ENCODE data around the gene VOPP1. TPM values are rescaled to one million over a fixed set of nuclear protein-coding genes. Genes with fewer than 3 reads are reported as not detected.

VOPP1 gene
- total RNA-seq, 1 experiment from 2014 or later = 63.9 TPM

DNA sequence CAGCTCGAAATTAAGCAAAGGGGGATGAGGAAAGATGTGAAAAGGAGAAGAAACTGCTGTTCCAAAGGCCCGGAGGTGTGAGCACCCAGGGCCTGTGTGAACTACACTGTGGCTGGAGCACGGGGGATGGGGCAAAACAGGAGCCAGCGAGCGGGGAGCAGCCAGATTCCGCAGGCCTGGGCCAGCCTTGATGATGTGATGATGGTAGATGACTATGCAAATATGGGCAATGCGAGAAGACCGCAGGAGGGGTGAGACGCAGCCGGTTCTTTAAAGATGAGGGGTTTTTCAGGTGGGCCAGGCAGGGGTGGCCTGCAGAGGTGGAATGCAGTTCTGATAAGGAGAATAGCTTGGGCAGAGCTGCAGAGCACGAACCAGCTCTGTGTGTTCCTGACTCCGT is 145.6 kb downstream of the VOPP1 start:
- ChIA-PET CTCF (interaction anchor here (0.7 to 3.2 kb wide), 2 partner anchors 12 to 147 kb away, joined by 3 to 14 read pairs; no protein-coding TSS in a partner anchor), POLR2A (no interaction called here)
- peak; percentile 57 for DNase-seq (ENCODE audit: low spot score)
- ATAC-seq = peak; percentile 68
- TF ChIP-seq RORB (CRISPR knock-in tag; IDR thresholded peaks at IDR 0.05) = no peak
- no peak for TF ChIP-seq RELA (CRISPR knock-in tag; IDR thresholded peaks at IDR 0.05; ENCODE audit: borderline replicate concordance)
- TF ChIP-seq FOXJ3 (CRISPR knock-in tag; IDR thresholded peaks at IDR 0.05; ENCODE audit: borderline replicate concordance) = no peak
- TF ChIP-seq, protein P1, sequence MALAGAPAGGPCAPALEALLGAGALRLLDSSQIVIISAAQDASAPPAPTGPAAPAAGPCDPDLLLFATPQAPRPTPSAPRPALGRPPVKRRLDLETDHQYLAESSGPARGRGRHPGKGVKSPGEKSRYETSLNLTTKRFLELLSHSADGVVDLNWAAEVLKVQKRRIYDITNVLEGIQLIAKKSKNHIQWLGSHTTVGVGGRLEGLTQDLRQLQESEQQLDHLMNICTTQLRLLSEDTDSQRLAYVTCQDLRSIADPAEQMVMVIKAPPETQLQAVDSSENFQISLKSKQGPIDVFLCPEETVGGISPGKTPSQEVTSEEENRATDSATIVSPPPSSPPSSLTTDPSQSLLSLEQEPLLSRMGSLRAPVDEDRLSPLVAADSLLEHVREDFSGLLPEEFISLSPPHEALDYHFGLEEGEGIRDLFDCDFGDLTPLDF (CRISPR knock-in tag; IDR thresholded peaks at IDR 0.05) = no peak
- no peak for TF ChIP-seq ZNF423 (CRISPR knock-in tag; IDR thresholded peaks at IDR 0.05)
- TF ChIP-seq, protein P2, sequence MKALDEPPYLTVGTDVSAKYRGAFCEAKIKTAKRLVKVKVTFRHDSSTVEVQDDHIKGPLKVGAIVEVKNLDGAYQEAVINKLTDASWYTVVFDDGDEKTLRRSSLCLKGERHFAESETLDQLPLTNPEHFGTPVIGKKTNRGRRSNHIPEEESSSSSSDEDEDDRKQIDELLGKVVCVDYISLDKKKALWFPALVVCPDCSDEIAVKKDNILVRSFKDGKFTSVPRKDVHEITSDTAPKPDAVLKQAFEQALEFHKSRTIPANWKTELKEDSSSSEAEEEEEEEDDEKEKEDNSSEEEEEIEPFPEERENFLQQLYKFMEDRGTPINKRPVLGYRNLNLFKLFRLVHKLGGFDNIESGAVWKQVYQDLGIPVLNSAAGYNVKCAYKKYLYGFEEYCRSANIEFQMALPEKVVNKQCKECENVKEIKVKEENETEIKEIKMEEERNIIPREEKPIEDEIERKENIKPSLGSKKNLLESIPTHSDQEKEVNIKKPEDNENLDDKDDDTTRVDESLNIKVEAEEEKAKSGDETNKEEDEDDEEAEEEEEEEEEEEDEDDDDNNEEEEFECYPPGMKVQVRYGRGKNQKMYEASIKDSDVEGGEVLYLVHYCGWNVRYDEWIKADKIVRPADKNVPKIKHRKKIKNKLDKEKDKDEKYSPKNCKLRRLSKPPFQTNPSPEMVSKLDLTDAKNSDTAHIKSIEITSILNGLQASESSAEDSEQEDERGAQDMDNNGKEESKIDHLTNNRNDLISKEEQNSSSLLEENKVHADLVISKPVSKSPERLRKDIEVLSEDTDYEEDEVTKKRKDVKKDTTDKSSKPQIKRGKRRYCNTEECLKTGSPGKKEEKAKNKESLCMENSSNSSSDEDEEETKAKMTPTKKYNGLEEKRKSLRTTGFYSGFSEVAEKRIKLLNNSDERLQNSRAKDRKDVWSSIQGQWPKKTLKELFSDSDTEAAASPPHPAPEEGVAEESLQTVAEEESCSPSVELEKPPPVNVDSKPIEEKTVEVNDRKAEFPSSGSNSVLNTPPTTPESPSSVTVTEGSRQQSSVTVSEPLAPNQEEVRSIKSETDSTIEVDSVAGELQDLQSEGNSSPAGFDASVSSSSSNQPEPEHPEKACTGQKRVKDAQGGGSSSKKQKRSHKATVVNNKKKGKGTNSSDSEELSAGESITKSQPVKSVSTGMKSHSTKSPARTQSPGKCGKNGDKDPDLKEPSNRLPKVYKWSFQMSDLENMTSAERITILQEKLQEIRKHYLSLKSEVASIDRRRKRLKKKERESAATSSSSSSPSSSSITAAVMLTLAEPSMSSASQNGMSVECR (CRISPR knock-in tag; IDR thresholded peaks at IDR 0.05; ENCODE audit: borderline replicate concordance) = no peak
- no peak for TF ChIP-seq ELF4 (CRISPR knock-in tag; IDR thresholded peaks at IDR 0.05; ENCODE audit: low read depth)
- TF ChIP-seq KAT7 (CRISPR knock-in tag; IDR thresholded peaks at IDR 0.05; ENCODE audit: borderline replicate concordance) = no peak
- TF ChIP-seq GTF2I (CRISPR knock-in tag; conservative IDR thresholded peaks at IDR 0.05) = no peak
- TF ChIP-seq, protein P3, sequence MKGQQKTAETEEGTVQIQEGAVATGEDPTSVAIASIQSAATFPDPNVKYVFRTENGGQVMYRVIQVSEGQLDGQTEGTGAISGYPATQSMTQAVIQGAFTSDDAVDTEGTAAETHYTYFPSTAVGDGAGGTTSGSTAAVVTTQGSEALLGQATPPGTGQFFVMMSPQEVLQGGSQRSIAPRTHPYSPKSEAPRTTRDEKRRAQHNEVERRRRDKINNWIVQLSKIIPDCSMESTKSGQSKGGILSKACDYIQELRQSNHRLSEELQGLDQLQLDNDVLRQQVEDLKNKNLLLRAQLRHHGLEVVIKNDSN (CRISPR knock-in tag; IDR thresholded peaks at IDR 0.05) = no peak
- TF ChIP-seq TCF7 (CRISPR knock-in tag; IDR thresholded peaks at IDR 0.05; ENCODE audit: low read depth) = no peak
- TF ChIP-seq, protein P4, sequence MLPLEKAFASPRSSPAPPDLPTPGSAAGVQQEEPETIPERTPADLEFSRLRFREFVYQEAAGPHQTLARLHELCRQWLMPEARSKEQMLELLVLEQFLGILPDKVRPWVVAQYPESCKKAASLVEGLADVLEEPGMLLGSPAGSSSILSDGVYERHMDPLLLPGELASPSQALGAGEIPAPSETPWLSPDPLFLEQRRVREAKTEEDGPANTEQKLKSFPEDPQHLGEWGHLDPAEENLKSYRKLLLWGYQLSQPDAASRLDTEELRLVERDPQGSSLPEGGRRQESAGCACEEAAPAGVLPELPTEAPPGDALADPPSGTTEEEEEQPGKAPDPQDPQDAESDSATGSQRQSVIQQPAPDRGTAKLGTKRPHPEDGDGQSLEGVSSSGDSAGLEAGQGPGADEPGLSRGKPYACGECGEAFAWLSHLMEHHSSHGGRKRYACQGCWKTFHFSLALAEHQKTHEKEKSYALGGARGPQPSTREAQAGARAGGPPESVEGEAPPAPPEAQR (CRISPR knock-in tag; IDR thresholded peaks at IDR 0.05) = no peak
- no peak for TF ChIP-seq SOX15 (CRISPR knock-in tag; IDR thresholded peaks at IDR 0.05)
- peaks cover 29% of the 10 kb centered on the region for H3K4me1 Mint-ChIP-seq
- H3K4me3 Mint-ChIP-seq = no peak overlapping the region
- H3K9me3 Mint-ChIP-seq = no peaks in the 10 kb centered on the region
- peak overlapping the region; percentile 84 for H3K27ac Mint-ChIP-seq
- peaks cover 10% of the 10 kb centered on the region for H3K36me3 Mint-ChIP-seq
- H3K27me3 Mint-ChIP-seq (ENCODE audit: low read depth) = no peaks in the 10 kb centered on the region

DNA sequence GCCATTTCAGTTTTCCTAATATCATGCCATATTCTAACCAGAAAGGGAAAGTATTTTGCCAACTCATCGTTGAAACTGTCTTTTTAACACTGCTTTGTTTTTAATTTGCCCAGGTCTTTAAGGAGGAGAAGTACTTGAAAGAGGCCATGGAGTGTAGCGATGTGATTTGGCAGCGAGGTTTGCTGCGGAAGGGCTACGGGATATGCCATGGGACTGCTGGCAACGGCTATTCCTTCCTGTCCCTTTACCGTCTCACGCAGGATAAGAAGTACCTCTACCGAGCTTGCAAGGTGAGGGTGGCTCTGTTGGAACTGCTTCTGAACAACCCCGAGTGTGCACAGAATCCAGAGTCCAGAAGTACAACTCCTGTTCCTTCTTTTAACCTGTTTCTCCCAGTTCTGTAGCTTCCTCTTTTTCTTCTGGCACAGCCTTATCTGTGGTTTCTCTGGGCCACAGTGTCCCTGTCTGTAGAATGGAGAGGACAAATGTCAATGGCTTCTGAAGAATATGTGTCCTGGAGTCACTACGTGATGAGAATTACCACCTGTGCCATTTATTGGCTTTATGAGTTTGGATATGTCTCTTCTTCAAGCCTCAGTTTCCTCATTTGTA is 147.1 kb downstream of the VOPP1 start:
- peaks cover 35% of the 10 kb centered on the region for H3K4me1 Mint-ChIP-seq
- H3K27me3 Mint-ChIP-seq (ENCODE audit: low read depth) = no peaks in the 10 kb centered on the region
- H3K27ac Mint-ChIP-seq = no peak overlapping the region
- POLR2A ChIA-PET = no interaction called here
- H3K36me3 Mint-ChIP-seq = peaks cover 10% of the 10 kb centered on the region
- H3K9me3 Mint-ChIP-seq = no peaks in the 10 kb centered on the region
- H3K4me3 Mint-ChIP-seq = no peak overlapping the region
- ATAC-seq (no peak), DNase-seq (ENCODE audit: low spot score) (no peak)
- CTCF ChIA-PET = interaction anchor here (0.7 to 2.7 kb wide), 2 partner anchors 10 to 130 kb away, joined by 3 to 17 read pairs; no protein-coding TSS in a partner anchor
- TF ChIP-seq, protein P5, sequence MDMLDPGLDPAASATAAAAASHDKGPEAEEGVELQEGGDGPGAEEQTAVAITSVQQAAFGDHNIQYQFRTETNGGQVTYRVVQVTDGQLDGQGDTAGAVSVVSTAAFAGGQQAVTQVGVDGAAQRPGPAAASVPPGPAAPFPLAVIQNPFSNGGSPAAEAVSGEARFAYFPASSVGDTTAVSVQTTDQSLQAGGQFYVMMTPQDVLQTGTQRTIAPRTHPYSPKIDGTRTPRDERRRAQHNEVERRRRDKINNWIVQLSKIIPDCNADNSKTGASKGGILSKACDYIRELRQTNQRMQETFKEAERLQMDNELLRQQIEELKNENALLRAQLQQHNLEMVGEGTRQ (CRISPR knock-in tag; IDR thresholded peaks at IDR 0.05) = no peak
- TF ChIP-seq ZNF121 (CRISPR knock-in tag; IDR thresholded peaks at IDR 0.05) = no peak
- TF ChIP-seq ZNF219 (CRISPR knock-in tag; IDR thresholded peaks at IDR 0.05; ENCODE audit: borderline replicate concordance) = no peak
- TF ChIP-seq, protein P4 (CRISPR knock-in tag; IDR thresholded peaks at IDR 0.05) = no peak
- TF ChIP-seq, protein P6, sequence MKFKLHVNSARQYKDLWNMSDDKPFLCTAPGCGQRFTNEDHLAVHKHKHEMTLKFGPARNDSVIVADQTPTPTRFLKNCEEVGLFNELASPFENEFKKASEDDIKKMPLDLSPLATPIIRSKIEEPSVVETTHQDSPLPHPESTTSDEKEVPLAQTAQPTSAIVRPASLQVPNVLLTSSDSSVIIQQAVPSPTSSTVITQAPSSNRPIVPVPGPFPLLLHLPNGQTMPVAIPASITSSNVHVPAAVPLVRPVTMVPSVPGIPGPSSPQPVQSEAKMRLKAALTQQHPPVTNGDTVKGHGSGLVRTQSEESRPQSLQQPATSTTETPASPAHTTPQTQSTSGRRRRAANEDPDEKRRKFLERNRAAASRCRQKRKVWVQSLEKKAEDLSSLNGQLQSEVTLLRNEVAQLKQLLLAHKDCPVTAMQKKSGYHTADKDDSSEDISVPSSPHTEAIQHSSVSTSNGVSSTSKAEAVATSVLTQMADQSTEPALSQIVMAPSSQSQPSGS (CRISPR knock-in tag; IDR thresholded peaks at IDR 0.05; ENCODE audit: borderline replicate concordance, low read depth) = no peak
- TF ChIP-seq, protein P7, sequence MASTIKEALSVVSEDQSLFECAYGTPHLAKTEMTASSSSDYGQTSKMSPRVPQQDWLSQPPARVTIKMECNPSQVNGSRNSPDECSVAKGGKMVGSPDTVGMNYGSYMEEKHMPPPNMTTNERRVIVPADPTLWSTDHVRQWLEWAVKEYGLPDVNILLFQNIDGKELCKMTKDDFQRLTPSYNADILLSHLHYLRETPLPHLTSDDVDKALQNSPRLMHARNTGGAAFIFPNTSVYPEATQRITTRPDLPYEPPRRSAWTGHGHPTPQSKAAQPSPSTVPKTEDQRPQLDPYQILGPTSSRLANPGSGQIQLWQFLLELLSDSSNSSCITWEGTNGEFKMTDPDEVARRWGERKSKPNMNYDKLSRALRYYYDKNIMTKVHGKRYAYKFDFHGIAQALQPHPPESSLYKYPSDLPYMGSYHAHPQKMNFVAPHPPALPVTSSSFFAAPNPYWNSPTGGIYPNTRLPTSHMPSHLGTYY (CRISPR knock-in tag; IDR thresholded peaks at IDR 0.05) = no peak
- TF ChIP-seq, protein P8, sequence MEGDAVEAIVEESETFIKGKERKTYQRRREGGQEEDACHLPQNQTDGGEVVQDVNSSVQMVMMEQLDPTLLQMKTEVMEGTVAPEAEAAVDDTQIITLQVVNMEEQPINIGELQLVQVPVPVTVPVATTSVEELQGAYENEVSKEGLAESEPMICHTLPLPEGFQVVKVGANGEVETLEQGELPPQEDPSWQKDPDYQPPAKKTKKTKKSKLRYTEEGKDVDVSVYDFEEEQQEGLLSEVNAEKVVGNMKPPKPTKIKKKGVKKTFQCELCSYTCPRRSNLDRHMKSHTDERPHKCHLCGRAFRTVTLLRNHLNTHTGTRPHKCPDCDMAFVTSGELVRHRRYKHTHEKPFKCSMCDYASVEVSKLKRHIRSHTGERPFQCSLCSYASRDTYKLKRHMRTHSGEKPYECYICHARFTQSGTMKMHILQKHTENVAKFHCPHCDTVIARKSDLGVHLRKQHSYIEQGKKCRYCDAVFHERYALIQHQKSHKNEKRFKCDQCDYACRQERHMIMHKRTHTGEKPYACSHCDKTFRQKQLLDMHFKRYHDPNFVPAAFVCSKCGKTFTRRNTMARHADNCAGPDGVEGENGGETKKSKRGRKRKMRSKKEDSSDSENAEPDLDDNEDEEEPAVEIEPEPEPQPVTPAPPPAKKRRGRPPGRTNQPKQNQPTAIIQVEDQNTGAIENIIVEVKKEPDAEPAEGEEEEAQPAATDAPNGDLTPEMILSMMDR (IDR thresholded peaks at IDR 0.05) = no peak
- no peak for TF ChIP-seq NFE2L1 (CRISPR knock-in tag; IDR thresholded peaks at IDR 0.05)

All from WTC11 (cell line).